Mesendoderm (in vitro differentiated cells): Measurements from ENCODE around the gene STARD5.
A peak's percentile ranks its signal among the peaks of the same experiment; 100 is the strongest.

Experiments used
- DNase-seq: peaks from one replicate; pipeline ENCODE4 v3.0.0; 2013
- H2AK5ac ChIP-seq: 2 replicates; pipeline ENCODE4 v1.6.1; 2013; ENCODE audit warnings: low read length, inconsistent platforms
- H2BK120ac ChIP-seq: 2 replicates; pipeline ENCODE4 v1.6.1; 2013; ENCODE audit warnings: low read depth, mild to moderate bottlenecking, low read length, moderate library complexity, mixed read lengths
- H2BK15ac ChIP-seq: replicated peaks from 2 replicates; pipeline ENCODE4 v1.6.1; 2013; ENCODE audit warnings: low read depth, mild to moderate bottlenecking, moderate library complexity
- H2BK5ac ChIP-seq: 2 replicates; pipeline ENCODE4 v1.6.1; 2013; ENCODE audit warnings: low read length, inconsistent platforms
- H3K18ac ChIP-seq: 2 replicates; pipeline ENCODE4 v1.6.1; 2013; ENCODE audit warnings: mild to moderate bottlenecking, low read length, mixed read lengths
- H3K23ac ChIP-seq: one replicate; pipeline ENCODE4 v1.6.1; 2013; ENCODE audit warnings: low read length
- H3K27ac ChIP-seq: 2 replicates; pipeline ENCODE4 v1.5.1; 2013; ENCODE audit warnings: low read depth, mild to moderate bottlenecking, inconsistent platforms, low read length, moderate library complexity
- H3K27me3 ChIP-seq: 2 replicates; pipeline ENCODE4 v1.6.1; 2013; ENCODE audit warnings: low read length, control low read depth, mild to moderate bottlenecking, inconsistent platforms; ENCODE audit not compliant: insufficient read depth, poor library complexity
- H3K36me3 ChIP-seq: 2 replicates; pipeline ENCODE4 v1.6.1; 2013; ENCODE audit warnings: low read length, inconsistent platforms; ENCODE audit not compliant: control insufficient read depth, insufficient read depth
- H3K4ac ChIP-seq: one replicate; pipeline ENCODE4 v1.6.1; 2013; ENCODE audit warnings: low read depth, mild to moderate bottlenecking, low read length, moderate library complexity
- H3K4me1 ChIP-seq: 2 replicates; pipeline ENCODE4 v1.6.1; 2013; ENCODE audit warnings: low read depth, low read length, inconsistent platforms; ENCODE audit not compliant: control insufficient read depth
- H3K4me2 ChIP-seq: 2 replicates; pipeline ENCODE4 v1.6.1; 2013; ENCODE audit warnings: low read length
- H3K4me3 ChIP-seq: 2 replicates; pipeline ENCODE4 v1.5.1; 2013; ENCODE audit warnings: mild to moderate bottlenecking, low read length
- H3K56ac ChIP-seq: one replicate; pipeline ENCODE4 v1.6.1; 2013; ENCODE audit warnings: low read length
- H3K79me1 ChIP-seq: 2 replicates; pipeline ENCODE4 v1.6.1; 2013; ENCODE audit warnings: low read length, inconsistent platforms
- H3K79me2 ChIP-seq: 2 replicates; pipeline ENCODE4 v1.6.1; 2013; ENCODE audit warnings: mild to moderate bottlenecking, low read length; ENCODE audit not compliant: control insufficient read depth, insufficient read depth
- H3K9ac ChIP-seq: 2 replicates; pipeline ENCODE4 v1.6.1; 2013; ENCODE audit warnings: low read length, inconsistent platforms
- H4K5ac ChIP-seq: one replicate; pipeline ENCODE4 v1.6.1; 2013; ENCODE audit warnings: low read length
- H4K8ac ChIP-seq: one replicate; pipeline ENCODE4 v1.6.1; 2013; ENCODE audit warnings: low read depth, mild to moderate bottlenecking, control low read depth, low read length, moderate library complexity
- WGBS: extraction: QIAGEN DNeasy Blood & Tissue Kit; methylation state at CpG from one replicate; pipeline ENCODE4 v1.1.7; 2013; ENCODE audit warnings: low lambda C conversion rate, missing lambda C conversion rate; ENCODE audit not compliant: insufficient coverage; ENCODE audit errors: extremely low coverage; 5-methylcytosine and 5-hydroxymethylcytosine counted together

The STARD5 gene

DNA sequence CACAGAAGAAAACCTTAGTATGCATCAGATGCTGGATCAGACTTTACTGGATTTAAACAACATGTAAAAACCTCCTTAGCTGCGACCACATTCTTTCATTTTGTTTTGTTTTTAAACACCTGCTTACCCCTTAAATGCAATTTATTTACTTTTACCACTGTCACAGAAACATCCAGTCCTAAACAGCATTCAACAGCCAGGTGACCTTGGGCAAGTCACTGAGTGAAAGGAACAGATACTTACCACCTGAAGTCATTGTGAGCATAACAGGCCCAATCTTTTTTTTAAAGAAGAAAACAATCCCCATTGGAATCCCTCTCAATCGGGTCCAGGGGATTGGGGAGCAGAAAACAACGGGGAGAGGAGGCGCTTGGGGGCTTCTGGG lies 390 bp downstream of the STARD5 start:
- no peaks in the 10 kb centered on the region for H3K27me3 ChIP-seq
- H2BK5ac ChIP-seq = no peak overlapping the region
- no peak overlapping the region for H4K5ac ChIP-seq
- no peak overlapping the region for H3K4ac ChIP-seq
- H3K36me3 ChIP-seq = no peaks in the 10 kb centered on the region
- H2BK120ac ChIP-seq = no peak overlapping the region
- DNase-seq = peak; percentile 19
- peak overlapping the region; percentile 89 for H3K4me2 ChIP-seq
- H3K79me1 ChIP-seq = no peaks in the 10 kb centered on the region
- H4K8ac ChIP-seq = no peak overlapping the region
- H3K4me3 ChIP-seq = peak overlapping the region; percentile 90
- H3K23ac ChIP-seq = no peak overlapping the region
- H3K79me2 ChIP-seq = no peaks in the 10 kb centered on the region
- H2AK5ac ChIP-seq = no peak overlapping the region
- peak overlapping the region; percentile 91 for H3K9ac ChIP-seq
- H3K27ac ChIP-seq = no peak overlapping the region
- H3K4me1 ChIP-seq = no peaks in the 10 kb centered on the region
- no CpG with 5 or more reads among the region's 4 CpGs for WGBS
- peak overlapping the region; percentile 93 for H3K56ac ChIP-seq
- H2BK15ac ChIP-seq = no peak overlapping the region
- H3K18ac ChIP-seq = no peak overlapping the region

DNA sequence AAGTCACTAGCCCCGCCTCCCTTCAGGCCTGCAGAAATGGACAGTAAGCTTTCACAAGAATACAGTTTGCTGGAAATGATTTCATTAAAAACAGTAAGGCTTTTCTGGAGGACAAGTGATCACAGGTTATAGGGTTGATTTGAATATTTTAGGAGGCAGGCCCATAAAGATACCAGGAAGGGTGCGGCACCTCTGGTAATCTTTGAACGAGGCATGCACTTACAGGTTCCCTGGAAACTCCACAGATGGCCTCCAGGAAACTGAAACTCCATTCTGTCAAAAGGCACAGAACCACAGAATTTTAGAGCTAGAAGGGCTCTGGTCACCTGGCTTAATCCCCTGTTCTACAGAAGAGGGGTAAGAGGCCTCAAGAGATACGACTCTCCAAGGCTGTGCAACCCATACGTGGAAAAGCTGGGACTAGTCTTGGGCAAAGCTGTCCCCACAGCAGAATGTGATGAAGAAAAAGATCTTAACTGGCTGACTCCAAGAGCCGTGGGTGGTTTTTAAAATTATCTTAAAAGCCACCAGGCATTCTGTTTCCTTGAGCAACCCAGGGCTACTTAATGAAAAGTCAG lies 1.2 kb downstream of the STARD5 start:
- Histone ChIP-seq H3K56ac (no peak overlapping the region), H3K4ac (no peak overlapping the region), H3K36me3 (no peaks in the 10 kb centered on the region), H3K79me2 (no peaks in the 10 kb centered on the region), H2BK15ac (no peak overlapping the region), H3K4me1 (no peaks in the 10 kb centered on the region), H3K79me1 (no peaks in the 10 kb centered on the region), H3K4me3 (no peak overlapping the region), H2AK5ac (no peak overlapping the region), H3K4me2 (no peak overlapping the region), H3K27ac (no peak overlapping the region), H4K5ac (no peak overlapping the region), H3K27me3 (no peaks in the 10 kb centered on the region), H3K23ac (no peak overlapping the region), H4K8ac (no peak overlapping the region), H3K9ac (no peak overlapping the region), H2BK5ac (no peak overlapping the region), H2BK120ac (no peak overlapping the region), H3K18ac (no peak overlapping the region)
- DNase-seq = no peak
- no CpG with 5 or more reads among the region's 6 CpGs for WGBS

DNA sequence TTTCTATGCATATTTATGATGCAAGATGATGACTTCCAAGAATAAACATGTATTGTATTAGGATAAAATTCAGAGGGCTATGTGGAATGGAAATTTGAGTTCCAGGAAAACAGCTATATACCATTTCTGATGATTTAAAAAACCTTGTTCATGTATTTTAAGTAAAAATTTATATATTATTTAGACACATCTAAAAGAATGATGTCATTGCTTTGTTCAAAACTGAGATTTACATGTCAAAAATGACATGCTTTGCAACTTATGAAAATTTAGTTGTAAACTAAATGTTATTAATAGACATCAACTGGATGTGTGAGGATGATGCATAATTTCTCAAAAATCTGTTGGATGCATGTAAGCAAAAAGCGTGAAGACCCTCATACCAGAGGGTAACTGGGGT lies 2.3 kb downstream of the STARD5 start:
- no peaks in the 10 kb centered on the region for H3K79me2 ChIP-seq
- H3K18ac ChIP-seq = no peak overlapping the region
- H3K23ac ChIP-seq = no peak overlapping the region
- WGBS = no CpG with 5 or more reads among the region's 1 CpG
- no peaks in the 10 kb centered on the region for H3K4me1 ChIP-seq
- no peak overlapping the region for H3K9ac ChIP-seq
- H2BK5ac ChIP-seq = no peak overlapping the region
- no peak for DNase-seq
- no peak overlapping the region for H2BK15ac ChIP-seq
- H4K5ac ChIP-seq = no peak overlapping the region
- H2AK5ac ChIP-seq = no peak overlapping the region
- H3K4ac ChIP-seq = no peak overlapping the region
- no peaks in the 10 kb centered on the region for H3K27me3 ChIP-seq
- H3K27ac ChIP-seq = no peak overlapping the region
- no peaks in the 10 kb centered on the region for H3K36me3 ChIP-seq
- H3K4me2 ChIP-seq = no peak overlapping the region
- H3K4me3 ChIP-seq = no peak overlapping the region
- no peak overlapping the region for H3K56ac ChIP-seq
- H3K79me1 ChIP-seq = no peaks in the 10 kb centered on the region
- no peak overlapping the region for H2BK120ac ChIP-seq
- H4K8ac ChIP-seq = no peak overlapping the region

DNA sequence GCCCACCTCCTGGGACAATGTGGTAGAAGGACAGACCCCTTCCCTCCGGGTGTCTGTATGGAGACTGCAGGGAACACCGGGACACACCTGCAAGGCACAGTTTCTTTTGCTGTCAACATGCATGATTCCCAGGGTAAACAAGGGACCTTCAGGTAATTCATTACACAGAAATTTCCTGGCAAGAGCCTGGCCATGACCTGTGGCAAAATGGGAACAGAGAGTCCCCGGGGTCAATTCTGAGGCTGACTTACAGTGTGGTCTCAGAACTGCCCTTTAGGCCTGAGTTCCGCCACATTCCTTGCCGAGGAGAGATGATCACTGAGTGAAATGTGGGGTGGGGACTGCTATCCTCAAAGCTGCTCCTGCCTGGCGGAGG lies 6.3 kb downstream of the STARD5 start:
- no peak overlapping the region for H3K4me2 ChIP-seq
- no peak overlapping the region for H2AK5ac ChIP-seq
- no peak overlapping the region for H3K9ac ChIP-seq
- H4K5ac ChIP-seq = no peak overlapping the region
- no peak overlapping the region for H3K4me3 ChIP-seq
- no peak for DNase-seq
- H3K79me1 ChIP-seq = no peaks in the 10 kb centered on the region
- no peak overlapping the region for H3K56ac ChIP-seq
- no peak overlapping the region for H3K18ac ChIP-seq
- H2BK5ac ChIP-seq = no peak overlapping the region
- H3K27ac ChIP-seq = no peak overlapping the region
- H3K23ac ChIP-seq = no peak overlapping the region
- no peak overlapping the region for H3K4ac ChIP-seq
- H3K4me1 ChIP-seq = no peaks in the 10 kb centered on the region
- no CpG with 5 or more reads among the region's 6 CpGs for WGBS
- H2BK15ac ChIP-seq = no peak overlapping the region
- no peak overlapping the region for H2BK120ac ChIP-seq
- no peaks in the 10 kb centered on the region for H3K27me3 ChIP-seq
- H4K8ac ChIP-seq = no peak overlapping the region
- no peaks in the 10 kb centered on the region for H3K79me2 ChIP-seq
- no peaks in the 10 kb centered on the region for H3K36me3 ChIP-seq

DNA sequence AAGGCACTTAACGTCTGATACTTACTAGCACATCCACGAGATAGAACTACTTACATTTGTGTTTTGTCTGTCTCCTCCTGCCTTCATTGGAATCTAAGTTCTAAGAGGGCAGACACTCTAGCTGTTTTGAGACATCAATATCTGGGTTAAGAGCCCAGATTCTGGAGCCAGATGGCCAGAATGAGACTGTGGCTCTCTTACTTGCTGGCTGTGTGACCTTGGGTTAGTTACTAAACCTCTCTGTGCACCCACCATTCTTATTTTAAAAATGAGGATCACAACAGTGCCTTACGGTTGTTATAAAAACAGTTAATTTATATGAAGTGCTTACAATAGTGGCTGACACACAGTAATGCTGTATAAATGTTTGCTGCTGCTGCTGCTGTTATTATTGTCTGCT lies 7.7 kb downstream of the STARD5 start:
- Histone ChIP-seq H2AK5ac (no peak overlapping the region), H2BK15ac (no peak overlapping the region), H3K79me2 (no peaks in the 10 kb centered on the region), H3K27ac (no peak overlapping the region), H3K4me1 (no peaks in the 10 kb centered on the region), H3K27me3 (no peaks in the 10 kb centered on the region), H3K23ac (no peak overlapping the region), H3K56ac (no peak overlapping the region), H4K8ac (no peak overlapping the region), H3K36me3 (no peaks in the 10 kb centered on the region), H3K18ac (no peak overlapping the region), H3K4me3 (no peak overlapping the region), H2BK5ac (no peak overlapping the region), H3K4ac (no peak overlapping the region), H3K79me1 (no peaks in the 10 kb centered on the region), H3K4me2 (no peak overlapping the region), H3K9ac (no peak overlapping the region), H2BK120ac (no peak overlapping the region), H4K5ac (no peak overlapping the region)
- WGBS = no CpG with 5 or more reads among the region's 3 CpGs
- no peak for DNase-seq

DNA sequence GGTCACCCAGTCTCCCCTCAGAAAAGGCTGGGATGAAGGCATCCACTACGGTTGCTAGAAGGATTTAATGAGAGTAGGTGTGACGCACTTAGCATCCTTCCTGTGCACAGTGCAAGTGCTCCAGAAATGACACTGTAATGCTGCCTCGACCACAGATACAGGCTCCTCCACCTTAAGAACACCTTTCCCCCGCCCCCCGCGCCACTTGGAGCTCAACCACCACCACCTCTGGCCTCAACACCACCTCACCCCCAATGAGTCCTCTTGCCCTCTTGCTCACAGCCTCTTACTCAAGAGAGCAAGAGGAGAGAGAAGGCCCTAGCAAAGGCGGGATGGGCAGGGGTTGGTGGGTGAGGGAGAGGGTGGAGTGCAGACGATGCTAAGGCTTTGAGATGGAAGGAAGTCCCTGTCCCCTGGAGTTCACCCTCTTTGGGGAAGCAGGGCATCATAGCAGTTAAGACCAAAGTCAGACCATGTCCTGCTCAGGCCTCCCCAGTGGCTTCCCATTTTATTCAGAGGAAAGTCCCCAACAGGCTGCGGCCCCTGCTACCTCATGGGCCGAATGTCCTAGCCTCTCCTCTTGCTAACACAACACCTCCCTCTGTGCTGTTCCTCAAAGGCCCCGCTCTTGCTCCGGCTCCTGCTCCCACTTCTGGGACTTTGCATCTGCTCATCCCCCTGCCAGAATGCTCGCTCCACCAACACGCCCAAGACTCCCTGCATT lies 8.3 kb downstream of the STARD5 start:
- Histone ChIP-seq H3K27me3 (no peaks in the 10 kb centered on the region), H3K4me3 (no peak overlapping the region), H3K56ac (no peak overlapping the region), H3K4ac (no peak overlapping the region), H3K4me2 (no peak overlapping the region), H3K18ac (no peak overlapping the region), H2BK120ac (no peak overlapping the region), H3K79me1 (no peaks in the 10 kb centered on the region), H3K79me2 (no peaks in the 10 kb centered on the region), H4K8ac (no peak overlapping the region), H2BK5ac (no peak overlapping the region), H3K9ac (no peak overlapping the region), H3K23ac (no peak overlapping the region), H3K27ac (no peak overlapping the region), H4K5ac (no peak overlapping the region), H3K36me3 (no peaks in the 10 kb centered on the region), H2AK5ac (no peak overlapping the region), H3K4me1 (no peaks in the 10 kb centered on the region), H2BK15ac (no peak overlapping the region)
- DNase-seq = no peak
- no CpG with 5 or more reads among the region's 14 CpGs for WGBS
